Measurements from ENCODE around the gene FANCL.
"Not testable (repeated sequence)": the region's sequence is repeated elsewhere in the genome, so short reads cannot be mapped to it uniquely, and the experiment has no call there.

Gene FANCL

GRCh38 chr2:58240670-58241545 lies at the start of gene FANCL:
Gene FANCL, minus strand, starts transcription at chr2:58241325. Its CDS starts 12 bp downstream, at chr2:58241313.
- peak; percentile 60 for DNase-seq

- DNase-seq: no peak
Measured at GRCh38 chr2:58289029-58289428, 47.9 kb upstream of the FANCL start.

GRCh38 chr2:58283931-58284330 lies 42.8 kb upstream of the FANCL start:
- DNase-seq: no peak

GRCh38 chr2:58275144-58275543 lies 34.0 kb upstream of the FANCL start:
- DNase-seq: not testable (repeated sequence)

GRCh38 chr2:58271826-58272225 lies 30.7 kb upstream of the FANCL start:
- DNase-seq: no peak

- DNase-seq: no peak
Measured at GRCh38 chr2:58268685-58269084, 27.6 kb upstream of the FANCL start.

- DNase-seq: no peak
Measured at GRCh38 chr2:58266211-58266610, 25.1 kb upstream of the FANCL start.

- no peak for DNase-seq
Measured at GRCh38 chr2:58261209-58261608, 20.1 kb upstream of the FANCL start.

- DNase-seq: peak; percentile 1
Measured at GRCh38 chr2:58258456-58258855, 17.3 kb upstream of the FANCL start.

GRCh38 chr2:58251331-58252201 lies 10.4 kb upstream of the FANCL start:
- not testable (repeated sequence) for DNase-seq

GRCh38 chr2:58241546-58241864 lies 380 bp upstream of the FANCL start:
- no peak for DNase-seq

- no peak for DNase-seq
Measured at GRCh38 chr2:58239243-58239925, 1.7 kb downstream of the FANCL start.

- DNase-seq: no peak
Measured at GRCh38 chr2:58237741-58238140, 3.4 kb downstream of the FANCL start.

- no peak for DNase-seq
Measured at GRCh38 chr2:58235984-58236383, 5.1 kb downstream of the FANCL start.

- no peak for DNase-seq
Measured at GRCh38 chr2:58235170-58235569, 6.0 kb downstream of the FANCL start.

GRCh38 chr2:58228299-58228698 lies 12.8 kb downstream of the FANCL start:
- DNase-seq: no peak

- DNase-seq: no peak
Measured at GRCh38 chr2:58227171-58227917, 13.8 kb downstream of the FANCL start.

- DNase-seq: no peak
Measured at GRCh38 chr2:58221909-58222308, 19.2 kb downstream of the FANCL start.

- no peak for DNase-seq
Measured at GRCh38 chr2:58215429-58215828, 25.7 kb downstream of the FANCL start.

- DNase-seq: not testable (repeated sequence)
Measured at GRCh38 chr2:58210951-58211568, 30.1 kb downstream of the FANCL start.

- DNase-seq: no peak
Measured at GRCh38 chr2:58207189-58207588, 33.9 kb downstream of the FANCL start.

GRCh38 chr2:58206785-58207184 lies 34.3 kb downstream of the FANCL start:
- no peak for DNase-seq
